Left lung (tissue), 10 donors: ENCODE results near the gene ALG9. TPM values are rescaled to one million over a fixed set of nuclear protein-coding genes. Genes with fewer than 3 reads are reported as not detected.

ENCODE experiments used
- ATAC-seq: fragments of 200-7000 bp; cut with Tn5 transposase; one replicate; pipeline ENCODE4 v1.9.1; 2020; ENCODE audit warnings: moderate library complexity
- DNase-seq, 4 donors: peaks; one replicate each; pipeline ENCODE4 v3.0.0-alpha.2; 2013 to 2020
- H3K27ac ChIP-seq, 2 donors: fragments of 200-600 bp; sonication (generic) in 1 of 2; one replicate each; pipeline versions ENCODE4 v1.5.0 to v1.8.0; 2020 to 2021
- H3K27me3 ChIP-seq, 2 donors: fragments of 200-600 bp; sonication (generic) in 1 of 2; one replicate each; pipeline versions ENCODE4 v1.5.0 to v1.8.0; 2020 to 2021
- H3K36me3 ChIP-seq, 2 donors: fragments of 200-600 bp; sonication (generic) in 1 of 2; one replicate each; pipeline versions ENCODE4 v1.5.0 to v1.8.0; 2020 to 2021
- H3K4me1 ChIP-seq, 2 donors: fragments of 200-600 bp; one replicate each; pipeline ENCODE4 v1.8.0; 2021
- H3K4me3 ChIP-seq, 2 donors: fragments of 200-600 bp; sonication (generic) in 1 of 2; one replicate each; pipeline versions ENCODE4 v1.5.0 to v1.8.0; 2020 to 2021; ENCODE audit warnings: mild to moderate bottlenecking in 1 of 2
- H3K9me3 ChIP-seq, 2 donors: fragments of 200-600 bp; sonication (generic) in 1 of 2; one replicate each; pipeline versions ENCODE4 v1.5.0 to v1.8.0; 2020 to 2021
- intact Hi-C, 2 donors: fragments of 100-400 bp; cut with DNase I; formaldehyde crosslinking; loops; one replicate each; pipeline versions ENCODE4 v1.11.2 to v1.14.2; 2022
- polyA plus RNA-seq, 6 donors: library from polyadenylated mRNA; unstranded; fragments of 120-200 nt; gene quantifications; one replicate each; pipeline ENCODE4 v1.2.1, GENCODE V29; 2013; ENCODE audit not compliant: insufficient read length in 6 of 6
- total RNA-seq, 2 donors: library from RNA; stranded (reverse); fragmentation: NEBNext Ultra II Directional; extraction: Animal tissue kit (Norgen Biotek cat#: 25700); gene quantifications; one replicate each; pipeline ENCODE4 v1.2.1, GENCODE V29; 2021
- TF ChIP-seq, protein P1 (sequence below), 2 donors: fragments of 200-600 bp; sonication (generic) in 1 of 2; IDR thresholded peaks; one replicate each; pipeline versions ENCODE4 v1.5.0 to v1.8.0; 2021; ENCODE audit warnings: antibody characterized with exemption in 2 of 2
- donor health status: DM: no; HTN: yes; CAD: no.
- donor health status: DM: no; HTN: no; CAD: no.

The ALG9 gene
- total and polyA plus RNA-seq, 8 donors = 27.5 to 51.0 (median 47.4) TPM

- no peaks in the 10 kb centered on the region for H3K4me1 ChIP-seq
- H3K27me3 ChIP-seq = no peaks in the 10 kb centered on the region
- peaks cover 0 to 9% of the 10 kb centered on the region in 2 donors for H3K9me3 ChIP-seq
- TF ChIP-seq, protein P1, sequence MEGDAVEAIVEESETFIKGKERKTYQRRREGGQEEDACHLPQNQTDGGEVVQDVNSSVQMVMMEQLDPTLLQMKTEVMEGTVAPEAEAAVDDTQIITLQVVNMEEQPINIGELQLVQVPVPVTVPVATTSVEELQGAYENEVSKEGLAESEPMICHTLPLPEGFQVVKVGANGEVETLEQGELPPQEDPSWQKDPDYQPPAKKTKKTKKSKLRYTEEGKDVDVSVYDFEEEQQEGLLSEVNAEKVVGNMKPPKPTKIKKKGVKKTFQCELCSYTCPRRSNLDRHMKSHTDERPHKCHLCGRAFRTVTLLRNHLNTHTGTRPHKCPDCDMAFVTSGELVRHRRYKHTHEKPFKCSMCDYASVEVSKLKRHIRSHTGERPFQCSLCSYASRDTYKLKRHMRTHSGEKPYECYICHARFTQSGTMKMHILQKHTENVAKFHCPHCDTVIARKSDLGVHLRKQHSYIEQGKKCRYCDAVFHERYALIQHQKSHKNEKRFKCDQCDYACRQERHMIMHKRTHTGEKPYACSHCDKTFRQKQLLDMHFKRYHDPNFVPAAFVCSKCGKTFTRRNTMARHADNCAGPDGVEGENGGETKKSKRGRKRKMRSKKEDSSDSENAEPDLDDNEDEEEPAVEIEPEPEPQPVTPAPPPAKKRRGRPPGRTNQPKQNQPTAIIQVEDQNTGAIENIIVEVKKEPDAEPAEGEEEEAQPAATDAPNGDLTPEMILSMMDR (IDR thresholded peaks at IDR 0.05) = no peak
- H3K4me3 ChIP-seq = no peak overlapping the region
- H3K27ac ChIP-seq = no peak overlapping the region
- DNase-seq = no peak
- no peaks in the 10 kb centered on the region for H3K36me3 ChIP-seq
- ATAC-seq = no peak
- intact Hi-C loops = no loop called here
These were observed 75.9 kb downstream of the ALG9 start for GRCh38 chr11:111795334-111795985.

DNA sequence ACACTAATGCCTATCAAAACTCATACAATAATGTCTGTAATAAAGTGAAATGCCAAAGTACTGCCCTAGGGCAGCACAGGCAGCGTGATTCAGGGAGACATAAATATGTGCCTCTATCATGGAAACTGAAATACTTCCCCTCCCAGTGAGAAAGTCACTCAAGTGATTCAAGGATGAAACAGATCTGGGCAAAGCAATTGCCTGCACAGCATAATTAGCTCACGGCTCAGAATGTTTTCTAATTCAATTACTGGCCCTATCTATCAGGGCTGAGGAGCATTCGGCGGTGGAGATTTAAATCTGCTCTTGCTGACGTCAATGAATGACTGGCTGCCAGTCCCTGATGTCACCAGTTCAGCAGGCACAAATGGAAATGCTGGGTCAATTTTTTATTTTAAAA is 77.5 kb downstream of the ALG9 start:
- peaks cover 0 to 9% of the 10 kb centered on the region in 2 donors for H3K9me3 ChIP-seq
- intact Hi-C loops = no loop called here
- no peaks in the 10 kb centered on the region for H3K36me3 ChIP-seq
- ATAC-seq (no peak), DNase-seq (no peak)
- H3K4me1 ChIP-seq = no peaks in the 10 kb centered on the region
- no peaks in the 10 kb centered on the region for H3K27me3 ChIP-seq
- no peak overlapping the region for H3K4me3 ChIP-seq
- no peak overlapping the region for H3K27ac ChIP-seq
- TF ChIP-seq, protein P1 (IDR thresholded peaks at IDR 0.05) = no peak

- no peaks in the 10 kb centered on the region for H3K36me3 ChIP-seq
- TF ChIP-seq, protein P1 (IDR thresholded peaks at IDR 0.05) = no peak
- no peak for ATAC-seq
- intact Hi-C loops = no loop called here
- DNase-seq = no peak
- H3K27me3 ChIP-seq = no peaks in the 10 kb centered on the region
- H3K4me1 ChIP-seq = no peaks in the 10 kb centered on the region
- no peak overlapping the region for H3K4me3 ChIP-seq
- peaks cover 0 to 9% of the 10 kb centered on the region in 2 donors for H3K9me3 ChIP-seq
- H3K27ac ChIP-seq = no peak overlapping the region
These were observed 78.4 kb downstream of the ALG9 start for GRCh38 chr11:111792955-111793500.

DNA sequence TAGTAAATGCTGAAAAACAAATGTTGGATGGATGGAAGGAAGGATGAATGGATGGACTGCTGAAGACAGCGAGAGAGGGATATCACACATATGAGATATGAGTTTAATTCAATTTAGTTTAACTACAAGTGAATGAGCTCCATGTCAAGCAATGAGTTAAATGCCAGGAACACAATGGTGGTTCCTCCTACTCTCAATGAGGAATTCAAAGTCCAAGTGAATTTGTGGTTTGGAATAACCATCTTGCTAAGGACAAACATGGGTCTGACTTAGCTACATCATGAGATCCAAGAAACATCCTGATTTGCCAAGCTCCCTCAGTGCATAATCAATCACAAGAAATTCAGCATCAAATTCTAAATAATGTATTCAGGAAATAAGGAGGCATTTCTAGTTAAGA is 79.1 kb downstream of the ALG9 start:
- no peak for ATAC-seq
- intact Hi-C loops = no loop called here
- Histone ChIP-seq H3K36me3 (no peaks in the 10 kb centered on the region), H3K27ac (no peak overlapping the region), H3K4me3 (no peak overlapping the region), H3K27me3 (no peaks in the 10 kb centered on the region), H3K4me1 (no peaks in the 10 kb centered on the region), H3K9me3 (peaks cover 0 to 4% of the 10 kb centered on the region in 2 donors)
- TF ChIP-seq, protein P1 (IDR thresholded peaks at IDR 0.05) = no peak
- DNase-seq = no peak

DNA sequence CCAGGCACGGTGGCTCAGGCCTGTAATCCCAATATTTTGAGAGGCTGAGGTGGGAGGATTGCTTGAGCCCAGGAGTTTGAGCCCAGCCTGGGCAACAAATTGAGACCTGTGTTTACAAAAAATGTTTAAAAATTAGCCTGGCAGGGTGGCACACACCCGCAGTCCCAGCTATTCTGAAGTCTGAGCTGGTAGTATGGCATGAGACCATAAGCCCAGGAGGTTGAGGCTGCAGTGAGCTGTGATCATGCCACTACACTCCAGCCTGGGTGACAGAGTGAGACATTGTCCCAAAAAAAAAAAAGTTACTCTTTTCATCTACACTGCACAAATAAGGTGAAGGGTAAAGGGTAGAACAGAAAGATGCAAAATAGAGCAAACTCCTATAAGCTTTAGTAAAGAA is 82.9 kb downstream of the ALG9 start:
- Histone ChIP-seq H3K27ac (no peak overlapping the region), H3K4me1 (no peaks in the 10 kb centered on the region), H3K4me3 (no peak overlapping the region), H3K9me3 (no peaks in the 10 kb centered on the region), H3K27me3 (no peaks in the 10 kb centered on the region), H3K36me3 (peaks cover 0 to 20% of the 10 kb centered on the region in 2 donors)
- no peak for DNase-seq
- ATAC-seq = no peak
- intact Hi-C loops = no loop called here
- TF ChIP-seq, protein P1 (IDR thresholded peaks at IDR 0.05) = no peak
